ENCODE measurements around the gene SIRT4.
A peak's percentile ranks its signal among the peaks of the same experiment; 100 is the strongest.

The SIRT4 gene

DNA sequence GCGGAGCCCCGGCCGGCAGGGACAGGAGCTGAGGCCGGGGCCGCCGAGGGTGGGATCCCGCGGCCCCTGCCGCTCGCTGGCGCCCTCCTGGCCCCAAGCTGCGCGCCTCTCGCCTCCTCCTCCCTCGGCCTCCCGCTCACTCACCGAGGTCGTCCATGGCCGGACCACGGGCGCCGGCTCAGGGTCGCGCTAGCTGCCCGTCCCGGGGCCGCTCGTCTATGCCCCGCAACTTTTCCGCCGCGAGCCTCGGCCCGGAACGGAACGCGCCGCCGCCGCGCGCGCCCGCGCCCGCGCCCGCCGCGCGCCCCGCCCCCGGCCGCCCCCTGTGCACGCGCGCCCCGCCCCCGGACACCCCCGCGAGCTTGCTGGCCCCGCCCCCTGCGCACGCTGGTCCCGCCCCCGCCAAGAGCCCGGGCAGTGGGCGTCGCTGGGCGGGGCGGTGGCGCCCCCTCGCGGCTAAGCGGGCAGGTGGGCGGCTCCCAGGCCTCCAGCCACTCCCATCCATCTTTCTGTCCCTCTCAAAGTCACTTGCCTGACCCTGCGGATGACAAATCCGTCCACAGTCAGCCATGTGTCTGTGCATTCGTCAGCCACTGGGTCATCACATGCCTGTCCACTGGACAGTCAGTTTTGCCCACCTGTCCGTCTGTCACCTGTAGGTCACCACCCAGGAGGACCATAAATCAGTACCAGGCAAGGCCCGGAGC is 36.5 kb upstream of the SIRT4 start, which contains the start of gene PXN:
PXN (minus strand) TSS at position 258 of the 707 bp plus-strand sequence; CDS start at position 157, 101 bp downstream.
- peak; percentile 92 for DNase-seq (ENCODE audit: low read depth)
- TF ChIP-seq, protein P1, sequence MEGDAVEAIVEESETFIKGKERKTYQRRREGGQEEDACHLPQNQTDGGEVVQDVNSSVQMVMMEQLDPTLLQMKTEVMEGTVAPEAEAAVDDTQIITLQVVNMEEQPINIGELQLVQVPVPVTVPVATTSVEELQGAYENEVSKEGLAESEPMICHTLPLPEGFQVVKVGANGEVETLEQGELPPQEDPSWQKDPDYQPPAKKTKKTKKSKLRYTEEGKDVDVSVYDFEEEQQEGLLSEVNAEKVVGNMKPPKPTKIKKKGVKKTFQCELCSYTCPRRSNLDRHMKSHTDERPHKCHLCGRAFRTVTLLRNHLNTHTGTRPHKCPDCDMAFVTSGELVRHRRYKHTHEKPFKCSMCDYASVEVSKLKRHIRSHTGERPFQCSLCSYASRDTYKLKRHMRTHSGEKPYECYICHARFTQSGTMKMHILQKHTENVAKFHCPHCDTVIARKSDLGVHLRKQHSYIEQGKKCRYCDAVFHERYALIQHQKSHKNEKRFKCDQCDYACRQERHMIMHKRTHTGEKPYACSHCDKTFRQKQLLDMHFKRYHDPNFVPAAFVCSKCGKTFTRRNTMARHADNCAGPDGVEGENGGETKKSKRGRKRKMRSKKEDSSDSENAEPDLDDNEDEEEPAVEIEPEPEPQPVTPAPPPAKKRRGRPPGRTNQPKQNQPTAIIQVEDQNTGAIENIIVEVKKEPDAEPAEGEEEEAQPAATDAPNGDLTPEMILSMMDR (IDR thresholded peaks at IDR 0.05; ENCODE audit: insufficient read depth, low read depth, low read length, missing control alignments): peak; percentile 79

DNA sequence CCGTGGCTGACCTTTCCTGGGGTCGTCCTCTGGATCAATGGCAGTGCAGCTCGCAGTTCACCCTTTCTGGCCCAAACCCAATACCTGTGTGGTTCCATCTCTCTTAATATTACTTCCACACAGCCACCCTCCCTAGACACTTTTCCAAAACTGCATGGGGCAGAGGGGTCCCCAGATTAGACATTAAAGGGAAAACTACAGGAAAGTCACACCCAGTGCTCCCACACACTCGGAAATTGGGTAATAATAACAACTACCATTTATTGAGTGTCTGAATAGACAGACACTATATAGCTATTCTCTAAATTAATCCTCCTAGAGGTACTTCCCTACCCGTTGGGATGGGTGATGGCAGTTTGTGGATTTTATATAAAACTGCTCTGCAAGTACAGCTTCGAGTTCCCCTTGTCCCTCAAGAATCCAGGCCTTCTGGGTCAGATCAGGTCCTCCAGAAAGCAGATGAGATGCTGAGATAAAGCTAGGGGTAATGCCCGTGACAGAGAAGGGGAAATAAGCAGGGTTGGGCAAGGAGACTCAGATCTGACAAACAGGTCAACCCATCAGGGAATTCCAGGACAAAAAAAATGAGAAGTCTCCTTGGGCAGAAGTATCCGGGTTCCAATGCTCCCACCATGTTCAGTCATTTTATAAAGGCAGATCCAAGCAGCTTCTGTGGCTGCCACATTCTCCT is 35.8 kb upstream of the SIRT4 start:
- H3K4me3 ChIP-seq (ENCODE audit: low read depth, low read length): no peak overlapping the region
- TF ChIP-seq, protein P1 (IDR thresholded peaks at IDR 0.05; ENCODE audit: insufficient read depth, low read depth, low read length, missing control alignments): no peak
- no peak for DNase-seq (ENCODE audit: low read depth)

More for the DNA sequence above, 36.5 kb upstream of the SIRT4 start, which contains the start of gene PXN:
- peak within 1 kb of the TSS; percentile 60 for H3K4me3 ChIP-seq (ENCODE audit: low read depth, low read length)

DNA sequence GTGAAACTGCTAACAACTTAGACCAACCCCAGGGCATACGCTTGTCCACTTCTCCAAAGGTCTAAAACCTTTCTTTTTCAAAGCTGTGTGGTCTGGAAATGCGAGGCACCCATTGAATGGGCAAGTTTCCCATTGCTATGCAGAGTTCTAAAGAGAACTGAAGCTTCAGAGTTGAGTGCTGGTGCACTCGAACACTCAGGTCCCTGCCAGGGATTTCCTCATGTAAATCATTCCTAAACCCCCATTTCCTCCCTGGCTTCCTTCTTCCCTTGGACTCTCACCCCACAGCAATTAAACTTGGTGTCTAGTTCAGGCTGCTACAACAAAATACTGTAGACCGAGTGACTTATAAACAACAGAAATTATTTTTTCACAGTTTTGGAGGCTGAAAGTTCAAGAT is 34.4 kb upstream of the SIRT4 start:
- TF ChIP-seq, protein P1 (IDR thresholded peaks at IDR 0.05; ENCODE audit: insufficient read depth, low read depth, low read length, missing control alignments): no peak
- DNase-seq (ENCODE audit: low read depth): no peak
- no peak overlapping the region for H3K4me3 ChIP-seq (ENCODE audit: low read depth, low read length)

DNA sequence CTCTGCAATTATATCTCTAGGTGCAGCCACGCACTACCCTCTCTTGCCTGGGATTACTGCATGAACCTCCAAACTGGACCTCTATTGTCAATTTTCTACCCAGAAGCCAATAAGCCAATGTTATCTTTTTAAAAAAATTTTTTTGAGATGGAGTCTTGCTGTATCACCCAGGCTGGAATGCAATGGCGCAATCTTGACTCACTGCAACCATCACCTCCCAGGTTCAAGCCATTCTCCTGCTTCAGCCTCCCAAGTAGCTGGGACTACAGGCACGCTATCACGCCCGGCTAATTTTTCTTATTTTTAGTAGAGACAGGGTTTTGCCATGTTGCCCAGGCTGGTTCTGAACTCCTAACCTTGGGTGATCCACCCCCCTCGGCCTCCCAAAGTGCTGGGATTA is 25.4 kb upstream of the SIRT4 start:
- no peak overlapping the region for H3K4me3 ChIP-seq (ENCODE audit: low read depth, low read length)
- DNase-seq (ENCODE audit: low read depth): no peak
- TF ChIP-seq, protein P1 (IDR thresholded peaks at IDR 0.05; ENCODE audit: insufficient read depth, low read depth, low read length, missing control alignments): no peak

DNA sequence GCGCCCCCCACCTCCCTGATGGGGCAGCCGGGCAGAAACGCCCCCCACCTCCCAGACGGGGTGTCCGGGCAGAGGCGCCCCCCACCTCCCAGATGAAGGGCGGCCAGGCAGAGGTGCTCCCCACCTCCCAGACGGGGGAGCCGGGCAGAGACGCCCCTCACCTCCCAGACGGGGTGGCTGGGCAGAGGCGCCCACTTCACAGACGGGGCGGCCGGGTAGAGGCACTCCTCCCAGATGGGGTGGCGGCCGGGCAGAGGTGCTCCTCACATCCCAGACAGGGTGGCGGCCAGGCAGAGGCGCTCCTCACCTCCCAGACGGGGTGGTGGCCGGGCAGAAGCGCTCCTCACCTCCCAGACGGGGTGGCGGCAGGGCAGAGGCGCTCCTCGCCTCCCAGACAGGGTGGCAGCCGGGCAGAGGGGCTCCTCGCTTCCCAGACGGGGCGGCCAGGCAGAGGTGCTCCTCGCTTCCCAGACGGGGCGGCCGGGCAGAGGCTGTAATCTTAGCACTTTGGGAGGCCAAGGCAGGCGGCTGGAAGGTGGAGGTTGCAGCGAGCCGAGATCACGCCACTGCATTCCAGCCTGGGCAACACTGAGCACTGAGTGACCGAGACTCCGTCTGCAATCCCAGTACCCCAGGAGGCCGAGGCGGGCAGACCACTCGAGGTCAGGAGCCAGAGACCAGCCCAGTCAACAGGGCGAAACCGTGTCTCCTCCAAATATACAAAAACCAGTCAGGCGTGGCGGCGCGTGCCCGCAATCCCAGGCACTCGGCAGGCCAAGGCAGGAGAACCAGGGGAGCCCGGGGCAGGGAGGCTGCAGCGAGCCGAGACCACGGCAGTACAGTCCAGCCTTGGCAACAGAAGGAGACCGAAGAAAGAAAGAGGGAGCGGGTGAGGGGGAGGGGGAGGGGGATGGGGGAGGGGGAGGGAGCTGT is 23.7 kb upstream of the SIRT4 start:
- H3K4me3 ChIP-seq (ENCODE audit: low read depth, low read length): no peak overlapping the region
- TF ChIP-seq, protein P1 (IDR thresholded peaks at IDR 0.05; ENCODE audit: insufficient read depth, low read depth, low read length, missing control alignments): no peak
- DNase-seq (ENCODE audit: low read depth): no peak

DNA sequence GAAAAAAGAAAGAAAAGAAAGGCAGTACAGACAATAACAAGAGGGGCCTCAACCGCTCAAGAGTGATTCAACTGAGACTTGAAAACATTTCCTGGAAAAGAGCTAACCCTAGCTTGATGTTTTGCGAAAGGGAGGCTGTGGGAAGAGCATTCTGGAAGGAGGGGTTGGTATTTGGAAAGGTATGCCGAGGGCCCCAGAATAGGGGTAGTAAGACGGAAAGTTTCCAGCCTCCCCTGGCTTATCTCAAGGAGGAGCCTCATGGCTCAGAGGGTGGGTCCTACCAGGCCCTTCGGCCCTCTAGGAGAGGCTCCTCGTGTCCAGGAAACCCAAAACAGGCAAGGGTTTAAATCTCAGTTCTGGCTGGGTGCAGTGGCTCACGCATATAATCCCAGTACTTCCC is 18.8 kb upstream of the SIRT4 start:
- DNase-seq (ENCODE audit: low read depth): no peak
- TF ChIP-seq, protein P1 (IDR thresholded peaks at IDR 0.05; ENCODE audit: insufficient read depth, low read depth, low read length, missing control alignments): no peak
- no peak overlapping the region for H3K4me3 ChIP-seq (ENCODE audit: low read depth, low read length)
